Neural cell (in vitro differentiated cells): ENCODE measurements around the gene RSPRY1. TPM values are rescaled to one million over a fixed set of nuclear protein-coding genes. Genes with fewer than 3 reads are reported as not detected.

ENCODE experiments used
- H2AFZ ChIP-seq: fragments of 200-600, 300-800 bp; sonication (generic), shearing (Covaris generic); 2 replicates; pipeline ENCODE4 v1.6.0; 2014; ENCODE audit warnings: low read depth, mild to moderate bottlenecking, antibody characterized with exemption, low read length, moderate library complexity
- H3F3A ChIP-seq: fragments of 200-600 bp; shearing (Covaris generic); 2 replicates; pipeline ENCODE4 v1.6.1; 2016; ENCODE audit warnings: mild to moderate bottlenecking, moderate library complexity, mixed read lengths, antibody characterized with exemption, low read length; ENCODE audit not compliant: insufficient read depth, poor library complexity, severe bottlenecking
- H3K27ac ChIP-seq: fragments of 200-600, 300-800 bp; sonication (generic), shearing (Covaris generic); 2 replicates; pipeline ENCODE4 v1.5.1; 2014; ENCODE audit warnings: mild to moderate bottlenecking, low read length, moderate library complexity
- H3K27me3 ChIP-seq: fragments of 300-800, 200-600 bp; sonication (generic), shearing (Covaris generic); 2 replicates; pipeline ENCODE4 v1.6.0; 2014; ENCODE audit warnings: mild to moderate bottlenecking, low read depth, low read length, moderate library complexity; ENCODE audit not compliant: insufficient read depth
- H3K36me3 ChIP-seq: fragments of 300-800, 200-600 bp; sonication (generic), shearing (Covaris generic); 2 replicates; pipeline ENCODE4 v1.5.1; 2014; ENCODE audit warnings: mild to moderate bottlenecking, antibody characterized with exemption, low read length, moderate library complexity; ENCODE audit not compliant: insufficient read depth
- H3K4me2 ChIP-seq: fragments of 300-800, 200-600 bp; sonication (generic), shearing (Covaris generic); 2 replicates; pipeline ENCODE4 v1.6.0; 2014; ENCODE audit warnings: mild to moderate bottlenecking, low read length
- H3K4me3 ChIP-seq: fragments of 300-800, 200-600 bp; sonication (generic), shearing (Covaris generic); 2 replicates; pipeline ENCODE4 v1.5.1; 2014; ENCODE audit warnings: mild to moderate bottlenecking, low read length, moderate library complexity
- H3K79me2 ChIP-seq: fragments of 200-600 bp; shearing (Covaris generic); replicated peaks from 2 replicates; pipeline ENCODE4 v1.6.0; 2014; ENCODE audit warnings: mild to moderate bottlenecking, low read length, moderate library complexity; ENCODE audit not compliant: insufficient read depth
- H3K9ac ChIP-seq: fragments of 300-800, 200-600 bp; sonication (generic), shearing (Covaris generic); 2 replicates; pipeline ENCODE4 v1.6.1; 2016; ENCODE audit warnings: mild to moderate bottlenecking, low read length, mixed read lengths
- H3K9me2 ChIP-seq: fragments of 200-600 bp; shearing (Covaris generic); 2 replicates; pipeline ENCODE4 v1.6.1; 2016; ENCODE audit warnings: mild to moderate bottlenecking, low read length, mixed read lengths; ENCODE audit not compliant: insufficient read depth
- H3K9me3 ChIP-seq: fragments of 200-600, 300-800 bp; sonication (generic), shearing (Covaris generic); 2 replicates; pipeline ENCODE4 v1.6.1; 2016; ENCODE audit warnings: mild to moderate bottlenecking, mixed run types, low read length, moderate library complexity, mixed read lengths
- H4K20me1 ChIP-seq: fragments of 200-600 bp; shearing (Covaris generic); 2 replicates; pipeline ENCODE4 v1.6.1; 2016; ENCODE audit warnings: mild to moderate bottlenecking, mixed run types; ENCODE audit not compliant: insufficient read depth
- EP300 ChIP-seq: fragments of 450-650 bp; conservative IDR thresholded peaks from 2 replicates; pipeline ENCODE4 v1.6.1; 2014; ENCODE audit warnings: antibody characterized with exemption, mild to moderate bottlenecking, moderate library complexity; ENCODE audit not compliant: poor library complexity, severe bottlenecking
- EZH2 ChIP-seq: fragments of 200-600, 300-800 bp; shearing (Covaris generic), sonication (generic); IDR thresholded peaks from 2 replicates; pipeline ENCODE4 v1.6.1; 2014; ENCODE audit warnings: antibody characterized with exemption, low read length, borderline replicate concordance, mild to moderate bottlenecking; ENCODE audit not compliant: insufficient read depth, poor library complexity, severe bottlenecking
- MXI1 ChIP-seq: fragments of 450-650 bp; conservative IDR thresholded peaks from 2 replicates; pipeline ENCODE4 v1.6.1; 2014; ENCODE audit warnings: antibody characterized with exemption, mild to moderate bottlenecking; ENCODE audit not compliant: poor library complexity, severe bottlenecking
- POLR2AphosphoS5 ChIP-seq: IDR thresholded peaks from 2 replicates; pipeline ENCODE4 v1.6.1; 2012
- RAD21 ChIP-seq: fragments of 450-650 bp; conservative IDR thresholded peaks from 2 replicates; pipeline ENCODE4 v1.6.1; 2014; ENCODE audit warnings: antibody characterized with exemption, mild to moderate bottlenecking, moderate library complexity
- SMC3 ChIP-seq: fragments of 450-650 bp; conservative IDR thresholded peaks from 2 replicates; pipeline ENCODE4 v1.6.1; 2014; ENCODE audit warnings: antibody characterized with exemption, mild to moderate bottlenecking, moderate library complexity; ENCODE audit not compliant: poor library complexity
- TAF1 ChIP-seq: IDR thresholded peaks from 2 replicates; pipeline ENCODE4 v1.6.1; 2012; ENCODE audit warnings: low read depth
- polyA plus RNA-seq: library from polyadenylated mRNA; depleted of rRNA; stranded (reverse); fragments of >200 nt; gene quantifications from 2 replicates; pipeline ENCODE4 v1.2.3, GENCODE V29; 2014
- TF ChIP-seq, protein P1 (sequence below): fragments of 450-650 bp; IDR thresholded peaks from 2 replicates; pipeline ENCODE4 v1.5.1; 2014; ENCODE audit warnings: antibody characterized with exemption, mild to moderate bottlenecking, moderate library complexity; ENCODE audit not compliant: poor library complexity, severe bottlenecking
- TF ChIP-seq, protein P2 (sequence below): IDR thresholded peaks from 2 replicates; pipeline ENCODE4 v1.6.1; 2012; ENCODE audit warnings: borderline replicate concordance

The RSPRY1 gene
- polyA plus RNA-seq, 1 donor from 2014 or later = 62.0 TPM

DNA sequence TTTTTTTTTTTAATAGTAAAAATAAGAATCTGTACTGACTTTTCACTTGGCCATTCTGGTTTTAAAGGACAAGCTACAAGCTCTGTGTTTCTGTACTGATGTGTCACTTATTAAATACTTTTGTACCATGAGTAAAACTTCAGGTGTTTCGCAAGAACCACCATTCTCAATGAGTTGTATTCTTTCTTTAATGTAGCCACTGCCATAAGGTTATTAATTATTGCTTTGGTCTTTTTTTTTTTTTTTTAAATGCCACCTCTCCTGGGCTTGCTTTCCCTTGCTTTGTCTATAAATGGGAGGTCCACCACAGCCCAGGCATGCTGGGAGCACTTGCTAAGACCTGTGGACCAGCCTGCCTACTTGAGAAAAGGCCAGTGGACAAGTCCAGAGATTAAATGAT, 67.3 kb downstream of the RSPRY1 start:
- peaks cover 14% of the 10 kb centered on the region for H3K36me3 ChIP-seq
- no peak overlapping the region for H3K4me3 ChIP-seq

DNA sequence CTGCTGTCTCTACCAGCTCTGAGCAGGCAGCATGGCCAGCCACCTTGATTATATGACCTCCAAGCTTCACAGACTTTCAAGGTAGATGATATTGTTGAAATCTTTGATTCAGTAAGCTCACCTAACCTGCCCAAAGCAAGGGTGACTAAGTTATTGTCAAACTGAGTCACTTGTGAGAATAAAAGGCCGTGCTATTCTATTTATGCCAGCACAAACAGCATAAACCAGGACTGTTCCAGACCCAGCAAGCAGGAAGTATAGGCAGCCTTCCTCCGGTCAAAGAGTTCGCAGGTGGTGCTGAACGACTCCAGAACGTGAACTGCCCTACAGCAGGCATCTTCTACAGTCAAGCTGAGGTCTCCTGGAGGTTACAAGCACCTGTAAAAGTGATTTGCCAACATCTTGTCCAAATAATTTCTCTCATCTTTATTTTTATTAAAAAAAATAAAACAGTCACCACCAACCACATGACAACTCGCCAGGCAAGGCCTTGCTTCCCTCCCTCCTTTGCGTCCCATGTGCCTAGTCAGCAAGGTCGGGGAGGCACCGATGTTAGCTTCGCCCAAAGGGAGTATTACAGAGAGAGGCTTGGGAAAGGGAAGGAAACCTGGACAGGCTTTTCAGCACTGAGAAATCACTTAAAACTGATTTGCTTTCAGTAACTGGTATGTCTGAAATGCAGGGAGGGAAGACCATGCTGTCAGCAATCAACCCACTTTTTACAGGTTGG, 69.7 kb downstream of the RSPRY1 start:
- Histone ChIP-seq H3K36me3 (peaks cover 8% of the 10 kb centered on the region), H3K9ac (no peak overlapping the region), H3K4me3 (no peak overlapping the region), H3F3A (no peaks in the 10 kb centered on the region), H3K9me2 (no peaks in the 10 kb centered on the region), H3K79me2 (no peaks in the 10 kb centered on the region), H2AFZ (no peak overlapping the region), H3K27ac (no peak overlapping the region), H3K27me3 (no peaks in the 10 kb centered on the region), H4K20me1 (no peaks in the 10 kb centered on the region), H3K9me3 (no peaks in the 10 kb centered on the region), H3K4me2 (no peak overlapping the region)
- TF ChIP-seq EP300 (no peak), MXI1 (no peak), POLR2AphosphoS5 (no peak), SMC3 (no peak), EZH2 (no peak), RAD21 (no peak), TAF1 (no peak)
- TF ChIP-seq, protein P1, sequence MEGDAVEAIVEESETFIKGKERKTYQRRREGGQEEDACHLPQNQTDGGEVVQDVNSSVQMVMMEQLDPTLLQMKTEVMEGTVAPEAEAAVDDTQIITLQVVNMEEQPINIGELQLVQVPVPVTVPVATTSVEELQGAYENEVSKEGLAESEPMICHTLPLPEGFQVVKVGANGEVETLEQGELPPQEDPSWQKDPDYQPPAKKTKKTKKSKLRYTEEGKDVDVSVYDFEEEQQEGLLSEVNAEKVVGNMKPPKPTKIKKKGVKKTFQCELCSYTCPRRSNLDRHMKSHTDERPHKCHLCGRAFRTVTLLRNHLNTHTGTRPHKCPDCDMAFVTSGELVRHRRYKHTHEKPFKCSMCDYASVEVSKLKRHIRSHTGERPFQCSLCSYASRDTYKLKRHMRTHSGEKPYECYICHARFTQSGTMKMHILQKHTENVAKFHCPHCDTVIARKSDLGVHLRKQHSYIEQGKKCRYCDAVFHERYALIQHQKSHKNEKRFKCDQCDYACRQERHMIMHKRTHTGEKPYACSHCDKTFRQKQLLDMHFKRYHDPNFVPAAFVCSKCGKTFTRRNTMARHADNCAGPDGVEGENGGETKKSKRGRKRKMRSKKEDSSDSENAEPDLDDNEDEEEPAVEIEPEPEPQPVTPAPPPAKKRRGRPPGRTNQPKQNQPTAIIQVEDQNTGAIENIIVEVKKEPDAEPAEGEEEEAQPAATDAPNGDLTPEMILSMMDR = no peak
- TF ChIP-seq, protein P2, sequence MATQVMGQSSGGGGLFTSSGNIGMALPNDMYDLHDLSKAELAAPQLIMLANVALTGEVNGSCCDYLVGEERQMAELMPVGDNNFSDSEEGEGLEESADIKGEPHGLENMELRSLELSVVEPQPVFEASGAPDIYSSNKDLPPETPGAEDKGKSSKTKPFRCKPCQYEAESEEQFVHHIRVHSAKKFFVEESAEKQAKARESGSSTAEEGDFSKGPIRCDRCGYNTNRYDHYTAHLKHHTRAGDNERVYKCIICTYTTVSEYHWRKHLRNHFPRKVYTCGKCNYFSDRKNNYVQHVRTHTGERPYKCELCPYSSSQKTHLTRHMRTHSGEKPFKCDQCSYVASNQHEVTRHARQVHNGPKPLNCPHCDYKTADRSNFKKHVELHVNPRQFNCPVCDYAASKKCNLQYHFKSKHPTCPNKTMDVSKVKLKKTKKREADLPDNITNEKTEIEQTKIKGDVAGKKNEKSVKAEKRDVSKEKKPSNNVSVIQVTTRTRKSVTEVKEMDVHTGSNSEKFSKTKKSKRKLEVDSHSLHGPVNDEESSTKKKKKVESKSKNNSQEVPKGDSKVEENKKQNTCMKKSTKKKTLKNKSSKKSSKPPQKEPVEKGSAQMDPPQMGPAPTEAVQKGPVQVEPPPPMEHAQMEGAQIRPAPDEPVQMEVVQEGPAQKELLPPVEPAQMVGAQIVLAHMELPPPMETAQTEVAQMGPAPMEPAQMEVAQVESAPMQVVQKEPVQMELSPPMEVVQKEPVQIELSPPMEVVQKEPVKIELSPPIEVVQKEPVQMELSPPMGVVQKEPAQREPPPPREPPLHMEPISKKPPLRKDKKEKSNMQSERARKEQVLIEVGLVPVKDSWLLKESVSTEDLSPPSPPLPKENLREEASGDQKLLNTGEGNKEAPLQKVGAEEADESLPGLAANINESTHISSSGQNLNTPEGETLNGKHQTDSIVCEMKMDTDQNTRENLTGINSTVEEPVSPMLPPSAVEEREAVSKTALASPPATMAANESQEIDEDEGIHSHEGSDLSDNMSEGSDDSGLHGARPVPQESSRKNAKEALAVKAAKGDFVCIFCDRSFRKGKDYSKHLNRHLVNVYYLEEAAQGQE = no peak

More for the DNA sequence above, 67.3 kb downstream of the RSPRY1 start:
- TF ChIP-seq, protein P2 = no peak
- no peak overlapping the region for H3K9ac ChIP-seq
- H3K27ac ChIP-seq = no peak overlapping the region
- no peaks in the 10 kb centered on the region for H3K27me3 ChIP-seq
- no peaks in the 10 kb centered on the region for H3K9me2 ChIP-seq
- H3K79me2 ChIP-seq = no peaks in the 10 kb centered on the region
- H3K4me2 ChIP-seq = no peak overlapping the region
- no peaks in the 10 kb centered on the region for H3K9me3 ChIP-seq
- H4K20me1 ChIP-seq = no peaks in the 10 kb centered on the region
- H2AFZ ChIP-seq = no peak overlapping the region
- H3F3A ChIP-seq = no peaks in the 10 kb centered on the region
